ENCODE results near the gene MPP2. TPM values are rescaled to one million over a fixed set of nuclear protein-coding genes. Genes with fewer than 3 reads are reported as not detected.

MPP2 gene
- total and polyA plus RNA-seq, 2 of the 13 experiments (the other 11 are each of a cell fraction or from before 2014, with no cell fraction given): 0.20 to 1.7 TPM

- no TSS peak for BruUV-seq (replicated peaks)
- no peaks in the 10 kb centered on the region for H3K36me3 ChIP-seq (replicated peaks in 1 of 2; ENCODE audit: control insufficient read depth in 1 of 2, insufficient read depth in 2 of 2, low read length in 2 of 2)
- ATAC-seq (no peak), DNase-seq (ENCODE audit: low spot score) (no peak), FAIRE-seq (no peak)
- H3K9ac ChIP-seq (ENCODE audit: insufficient read depth, low read depth, low read length): no peak overlapping the region
- H3K4me2 ChIP-seq (ENCODE audit: low read depth, low read length): no peak overlapping the region
- H3K9me3 ChIP-seq (ENCODE audit: low read length): no peaks in the 10 kb centered on the region
- in situ Hi-C loops (cut with HindIII; ENCODE audit: extremely low pct_ligation_motif_present, low pct_unique_long_range_greater_than_20kb) (no loop called here), intact Hi-C loops (cut with micrococcal nuclease; ENCODE audit: unreplicated experiment) (no loop called here)
- H3K27me3 ChIP-seq (ENCODE audit: control insufficient read depth in 1 of 2, insufficient read depth in 2 of 2, low read length in 2 of 2): peaks cover 9 to 58% of the 10 kb centered on the region in 2 experiments
- no peaks in the 10 kb centered on the region for H3K79me2 ChIP-seq (ENCODE audit: insufficient read depth, low read length)
- no peak overlapping the region for H3K27ac ChIP-seq (ENCODE audit: extremely low read length, insufficient read depth, low read length)
- CTCF ChIA-PET (ENCODE audit: low intra/inter-chr PET ratio, low total read pairs): no interaction called here
- H4K20me1 ChIP-seq (ENCODE audit: insufficient read depth, low read length): no peaks in the 10 kb centered on the region
- H2AFZ ChIP-seq (ENCODE audit: low read length): no peak overlapping the region
- 8% methylated on average over 6 of the region's 6 CpGs for WGBS (ENCODE audit: low lambda C conversion rate)
- H3K4me1 ChIP-seq (ENCODE audit: insufficient read depth, low read length): peaks cover 22% of the 10 kb centered on the region
- POLR2A ChIA-PET: no interaction called here
- no peak overlapping the region for H3K4me3 ChIP-seq (replicated peaks in 1 of 3; ENCODE audit: insufficient read depth in 1 of 3, low read depth in 2 of 3, low read length in 3 of 3)
- TF ChIP-seq, protein P1, sequence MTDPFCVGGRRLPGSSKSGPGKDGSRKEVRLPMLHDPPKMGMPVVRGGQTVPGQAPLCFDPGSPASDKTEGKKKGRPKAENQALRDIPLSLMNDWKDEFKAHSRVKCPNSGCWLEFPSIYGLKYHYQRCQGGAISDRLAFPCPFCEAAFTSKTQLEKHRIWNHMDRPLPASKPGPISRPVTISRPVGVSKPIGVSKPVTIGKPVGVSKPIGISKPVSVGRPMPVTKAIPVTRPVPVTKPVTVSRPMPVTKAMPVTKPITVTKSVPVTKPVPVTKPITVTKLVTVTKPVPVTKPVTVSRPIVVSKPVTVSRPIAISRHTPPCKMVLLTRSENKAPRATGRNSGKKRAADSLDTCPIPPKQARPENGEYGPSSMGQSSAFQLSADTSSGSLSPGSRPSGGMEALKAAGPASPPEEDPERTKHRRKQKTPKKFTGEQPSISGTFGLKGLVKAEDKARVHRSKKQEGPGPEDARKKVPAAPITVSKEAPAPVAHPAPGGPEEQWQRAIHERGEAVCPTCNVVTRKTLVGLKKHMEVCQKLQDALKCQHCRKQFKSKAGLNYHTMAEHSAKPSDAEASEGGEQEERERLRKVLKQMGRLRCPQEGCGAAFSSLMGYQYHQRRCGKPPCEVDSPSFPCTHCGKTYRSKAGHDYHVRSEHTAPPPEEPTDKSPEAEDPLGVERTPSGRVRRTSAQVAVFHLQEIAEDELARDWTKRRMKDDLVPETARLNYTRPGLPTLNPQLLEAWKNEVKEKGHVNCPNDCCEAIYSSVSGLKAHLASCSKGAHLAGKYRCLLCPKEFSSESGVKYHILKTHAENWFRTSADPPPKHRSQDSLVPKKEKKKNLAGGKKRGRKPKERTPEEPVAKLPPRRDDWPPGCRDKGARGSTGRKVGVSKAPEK (CRISPR knock-in tag; IDR thresholded peaks at IDR 0.05; ENCODE audit: borderline replicate concordance): no peak
Measured at GRCh38 chr17:43935926-43936261, 28.6 kb upstream of the MPP2 start.

DNA sequence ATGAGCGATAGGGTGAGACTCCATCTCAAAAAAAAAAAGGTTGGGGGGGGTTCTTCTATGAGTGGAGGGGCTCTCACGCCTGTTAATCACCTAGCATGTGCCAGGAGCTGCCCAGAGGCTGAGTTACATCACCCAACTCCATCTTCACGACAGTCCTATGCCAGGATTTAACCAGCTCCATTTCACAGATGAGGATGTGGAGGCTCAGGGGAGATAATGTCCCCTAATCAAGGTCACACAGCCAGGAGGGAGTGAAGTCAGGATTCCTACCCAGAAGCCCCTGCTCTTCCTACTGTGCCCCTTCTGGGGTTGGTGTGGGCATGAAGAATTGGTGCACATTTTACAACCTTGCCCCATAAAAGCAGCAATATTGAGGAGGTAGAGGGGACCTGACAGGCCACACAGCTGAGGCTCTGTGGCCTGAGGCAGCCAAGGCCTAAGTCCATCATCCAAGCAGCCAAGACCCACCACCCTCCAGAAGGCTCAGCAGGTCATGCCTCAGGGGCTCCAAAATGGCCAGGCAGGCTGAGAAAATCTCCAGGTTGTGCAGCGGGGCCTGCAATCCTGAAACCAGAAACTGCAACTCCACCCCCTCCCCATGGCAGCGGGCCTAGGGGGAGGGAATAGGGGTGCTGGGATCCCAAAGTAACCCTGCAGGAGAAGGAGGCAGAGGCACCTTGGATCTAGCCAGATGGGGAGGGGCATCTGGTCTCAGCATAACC lies 28.0 kb upstream of the MPP2 start:
- no peaks in the 10 kb centered on the region for H3K9me3 ChIP-seq (ENCODE audit: low read length)
- FAIRE-seq (no peak), ATAC-seq (no peak), DNase-seq (ENCODE audit: low spot score) (no peak)
- H3K79me2 ChIP-seq (ENCODE audit: insufficient read depth, low read length): no peaks in the 10 kb centered on the region
- H3K4me1 ChIP-seq (ENCODE audit: insufficient read depth, low read length): peaks cover 27% of the 10 kb centered on the region
- no peak overlapping the region for H3K27ac ChIP-seq (ENCODE audit: extremely low read length, insufficient read depth, low read length)
- no peak overlapping the region for H2AFZ ChIP-seq (ENCODE audit: low read length)
- no peaks in the 10 kb centered on the region for H3K36me3 ChIP-seq (replicated peaks in 1 of 2; ENCODE audit: control insufficient read depth in 1 of 2, insufficient read depth in 2 of 2, low read length in 2 of 2)
- H3K27me3 ChIP-seq (ENCODE audit: control insufficient read depth in 1 of 2, insufficient read depth in 2 of 2, low read length in 2 of 2): peaks cover 8 to 55% of the 10 kb centered on the region in 2 experiments; a peak in 4 of 5 replicates
- 19% methylated on average over 4 of the region's 5 CpGs for WGBS (ENCODE audit: low lambda C conversion rate)
- intact Hi-C loops (cut with micrococcal nuclease; ENCODE audit: unreplicated experiment) (no loop called here), in situ Hi-C loops (cut with HindIII; ENCODE audit: extremely low pct_ligation_motif_present, low pct_unique_long_range_greater_than_20kb) (no loop called here)
- H3K4me2 ChIP-seq (ENCODE audit: low read depth, low read length): no peak overlapping the region
- ChIA-PET CTCF (ENCODE audit: low intra/inter-chr PET ratio, low total read pairs) (no interaction called here), POLR2A (no interaction called here)
- no peak overlapping the region for H3K4me3 ChIP-seq (replicated peaks in 1 of 3; ENCODE audit: insufficient read depth in 1 of 3, low read depth in 2 of 3, low read length in 3 of 3)
- TF ChIP-seq ZNF629 (CRISPR knock-in tag; conservative IDR thresholded peaks at IDR 0.05): peak; percentile 63
- no peak for TF ChIP-seq NFKBIZ (CRISPR knock-in tag; IDR thresholded peaks at IDR 0.05)
- H4K20me1 ChIP-seq (ENCODE audit: insufficient read depth, low read length): no peaks in the 10 kb centered on the region
- no TSS peak for BruUV-seq (replicated peaks)
- H3K9ac ChIP-seq (ENCODE audit: insufficient read depth, low read depth, low read length): no peak overlapping the region

Measured in HepG2 (cell line).